Left lung (tissue), 10 donors: ENCODE results near the gene PPP1R12B. TPM values are rescaled to one million over a fixed set of nuclear protein-coding genes. Genes with fewer than 3 reads are reported as not detected.
A peak's percentile ranks its signal among the peaks of the same experiment; 100 is the strongest.

ENCODE experiments used
- ATAC-seq: fragments of 200-7000 bp; cut with Tn5 transposase; one replicate; pipeline ENCODE4 v1.9.1; 2020; ENCODE audit warnings: moderate library complexity
- DNase-seq, 4 donors: peaks; one replicate each; pipeline ENCODE4 v3.0.0-alpha.2; 2013 to 2020
- H3K27ac ChIP-seq, 2 donors: fragments of 200-600 bp; sonication (generic) in 1 of 2; one replicate each; pipeline versions ENCODE4 v1.5.0 to v1.8.0; 2020 to 2021
- H3K27me3 ChIP-seq, 2 donors: fragments of 200-600 bp; sonication (generic) in 1 of 2; one replicate each; pipeline versions ENCODE4 v1.5.0 to v1.8.0; 2020 to 2021
- H3K36me3 ChIP-seq, 2 donors: fragments of 200-600 bp; sonication (generic) in 1 of 2; one replicate each; pipeline versions ENCODE4 v1.5.0 to v1.8.0; 2020 to 2021
- H3K4me1 ChIP-seq, 2 donors: fragments of 200-600 bp; one replicate each; pipeline ENCODE4 v1.8.0; 2021
- H3K4me3 ChIP-seq, 2 donors: fragments of 200-600 bp; sonication (generic) in 1 of 2; one replicate each; pipeline versions ENCODE4 v1.5.0 to v1.8.0; 2020 to 2021; ENCODE audit warnings: mild to moderate bottlenecking in 1 of 2
- H3K9me3 ChIP-seq, 2 donors: fragments of 200-600 bp; sonication (generic) in 1 of 2; one replicate each; pipeline versions ENCODE4 v1.5.0 to v1.8.0; 2020 to 2021
- CTCF ChIP-seq, 2 donors: fragments of 200-600 bp; sonication (generic) in 1 of 2; IDR thresholded peaks; one replicate each; pipeline versions ENCODE4 v1.5.0 to v1.8.0; 2021; ENCODE audit warnings: antibody characterized with exemption in 2 of 2
- intact Hi-C, 2 donors: fragments of 100-400 bp; cut with DNase I; formaldehyde crosslinking; loops; one replicate each; pipeline versions ENCODE4 v1.11.2 to v1.14.2; 2022
- polyA plus RNA-seq, 6 donors: library from polyadenylated mRNA; unstranded; fragments of 120-200 nt; gene quantifications; one replicate each; pipeline ENCODE4 v1.2.1, GENCODE V29; 2013; ENCODE audit not compliant: insufficient read length in 6 of 6
- total RNA-seq, 2 donors: library from RNA; stranded (reverse); fragmentation: NEBNext Ultra II Directional; extraction: Animal tissue kit (Norgen Biotek cat#: 25700); gene quantifications; one replicate each; pipeline ENCODE4 v1.2.1, GENCODE V29; 2021
- donor health status: DM: no; HTN: yes; CAD: no.
- donor health status: DM: no; HTN: no; CAD: no.

Gene PPP1R12B
- total and polyA plus RNA-seq, 8 donors = 25.8 to 45.9 (median 30.8) TPM

GRCh38 chr1:202639500-202639899, 291.0 kb downstream of the PPP1R12B start:
- no peaks in the 10 kb centered on the region for H3K36me3 ChIP-seq
- peaks cover 28 to 100% of the 10 kb centered on the region in 2 donors for H3K27me3 ChIP-seq
- no peak overlapping the region for H3K27ac ChIP-seq
- ATAC-seq (no peak), DNase-seq (no peak)
- TF ChIP-seq CTCF (IDR thresholded peaks at IDR 0.05) = no peak
- no peaks in the 10 kb centered on the region for H3K9me3 ChIP-seq
- peaks cover 8 to 18% of the 10 kb centered on the region in 2 donors for H3K4me1 ChIP-seq
- intact Hi-C loops = no loop called here
- no peak overlapping the region for H3K4me3 ChIP-seq

- no peaks in the 10 kb centered on the region for H3K36me3 ChIP-seq
- DNase-seq = no peak
- H3K27ac ChIP-seq = no peak overlapping the region
- H3K9me3 ChIP-seq = no peaks in the 10 kb centered on the region
- intact Hi-C loops = no loop called here
- peaks cover 35 to 100% of the 10 kb centered on the region in 2 donors for H3K27me3 ChIP-seq
- TF ChIP-seq CTCF (IDR thresholded peaks at IDR 0.05) = no peak
- peak overlapping the region in 1 of 2 donors; percentile 7 for H3K4me3 ChIP-seq
- H3K4me1 ChIP-seq = peaks cover 8 to 18% of the 10 kb centered on the region in 2 donors
- ATAC-seq = no peak
These were observed 293.7 kb downstream of the PPP1R12B start for GRCh38 chr1:202642212-202642611.

Other genes starting within 250 kb of the PPP1R12B start
- gene GPR37L1, start 225.8 kb upstream of the PPP1R12B start, total RNA-seq = under 1 TPM; 0.05 to 0.09 TPM
- gene GPR37L1, start 225.8 kb upstream of the PPP1R12B start, polyA plus RNA-seq = under 1 TPM; 0.09 to 0.20 (median 0.11) TPM
- 100 to 1,000 TPM in 1 of 2 donors, 10 to 100 TPM in 1; 91.2 to 112 TPM for gene ARL8A, start 204.0 kb upstream of the PPP1R12B start, total RNA-seq
- gene ARL8A, start 204.0 kb upstream of the PPP1R12B start, polyA plus RNA-seq = 10 to 100 TPM; 34.3 to 44.1 (median 42.8) TPM
- gene PTPN7, start 188.1 kb upstream of the PPP1R12B start, total RNA-seq = 10 to 100 TPM in 1 of 2 donors, 1 to 10 TPM in 1; 2.7 to 11.7 TPM
- 1 to 10 TPM; 1.0 to 1.9 (median 1.4) TPM for gene PTPN7, start 188.1 kb upstream of the PPP1R12B start, polyA plus RNA-seq
- 1 to 10 TPM; 1.5 TPM for gene LGR6, start 154.9 kb upstream of the PPP1R12B start, total RNA-seq
- gene LGR6, start 154.9 kb upstream of the PPP1R12B start, polyA plus RNA-seq = 1 to 10 TPM in 5 of 6 donors, under 1 TPM in 1; 0.75 to 1.8 (median 1.4) TPM
- 10 to 100 TPM; 10.9 to 11.9 TPM for gene UBE2T, start 6.8 kb upstream of the PPP1R12B start, total RNA-seq
- gene UBE2T, start 6.8 kb upstream of the PPP1R12B start, polyA plus RNA-seq = 10 to 100 TPM; 22.5 to 39.6 (median 30.1) TPM